K562 (cell line): ENCODE results near the gene SLC25A51. TPM values are rescaled to one million over a fixed set of nuclear protein-coding genes. Genes with fewer than 3 reads are reported as not detected.

Source experiments
- ATAC-seq: fragments of 200-7000 bp; cut with Tn5 transposase; 3 replicates; pipeline ENCODE4 v1.9.1; 2020; ENCODE audit warnings: moderate library complexity
- BruUV-seq: library from RNA; stranded (reverse); fragments of 400-500 nt; replicated peaks from 2 replicates; lab custom pipeline; 2021; lab: Mats Ljungman, UMichigan
- CTCF ChIA-PET: fragments of 300-600 bp; formaldehyde crosslinking; extraction: SDS; loops from one replicate; lab custom pipeline; 2021; ENCODE audit warnings: low intra/inter-chr PET ratio; lab: Yijun Ruan, JAX
- POLR2A ChIA-PET: fragments of 300-600, 350-650 bp; sonication (Branson Sonifier 250); formaldehyde crosslinking; extraction: SDS; loops from one replicate; lab custom pipeline; 2021; ENCODE audit warnings: antibody characterized with exemption, inconsistent platforms; lab: Yijun Ruan, JAX
- DNase-seq, 4 experiments: peaks; one replicate each; pipeline versions ENCODE4 v3.0.0 to v3.0.0-alpha.2; 2011 to 2018; ENCODE audit warnings: low spot score in 3 of 4, mixed read lengths in 3 of 4; ENCODE audit errors: extremely low read depth in 1 of 4
- FAIRE-seq: peaks from 2 replicates; lab custom pipeline; 2011; peaks lifted over from hg19 to GRCh38; lab: Jason Lieb, UNC
- H2AFZ ChIP-seq: 2 replicates; pipeline ENCODE4 v1.6.0; 2011; ENCODE audit warnings: low read depth, low read length, control low read depth, inconsistent platforms
- H3K27ac ChIP-seq: fragments of 200-600 bp; 3 replicates; pipeline ENCODE4 v1.8.0; 2011; ENCODE audit warnings: low read depth, mild to moderate bottlenecking, control low read depth, inconsistent platforms, low read length, moderate library complexity, mixed read lengths; ENCODE audit errors: extremely low read depth
- H3K27me3 ChIP-seq, 2 experiments: fragments of 300-600 bp in 1 of 2; 2 replicates in 1 of 2; 3 replicates in 1 of 2; pipeline versions ENCODE4 v1.6.0 to v1.8.0; 2011; ENCODE audit warnings: inconsistent platforms in 2 of 2, low read length in 2 of 2, mild to moderate bottlenecking in 1 of 2, mixed read lengths in 1 of 2, moderate library complexity in 1 of 2; ENCODE audit not compliant: control insufficient read depth in 2 of 2, insufficient read depth in 2 of 2
- H3K36me3 ChIP-seq: fragments of 300-600 bp; 3 replicates; pipeline ENCODE4 v1.8.0; 2011; ENCODE audit warnings: mild to moderate bottlenecking, low read length, inconsistent platforms; ENCODE audit not compliant: control insufficient read depth, insufficient read depth
- H3K4me1 ChIP-seq, 2 experiments: fragments of 200-600 bp in 1 of 2; replicated peaks in 1 of 2; 2 replicates in 1 of 2; 3 replicates in 1 of 2; pipeline versions ENCODE4 v1.5.1 to v1.8.0; 2011; ENCODE audit warnings: inconsistent platforms in 2 of 2, low read length in 2 of 2, mild to moderate bottlenecking in 1 of 2, mixed read lengths in 1 of 2, moderate library complexity in 1 of 2; ENCODE audit not compliant: control insufficient read depth in 2 of 2, insufficient read depth in 2 of 2
- H3K4me2 ChIP-seq: 2 replicates; pipeline ENCODE4 v1.6.1; 2011; ENCODE audit warnings: low read length, control low read depth, inconsistent platforms, mixed read lengths; ENCODE audit not compliant: insufficient read depth
- H3K4me3 ChIP-seq: fragments of 200-600 bp; sonication (generic), shearing (Covaris generic); 2 replicates; pipeline ENCODE4 v1.5.1; 2016; ENCODE audit warnings: control low read depth, inconsistent platforms
- H3K79me2 ChIP-seq: fragments of 200-600 bp; 3 replicates; pipeline ENCODE4 v1.8.0; 2011; ENCODE audit warnings: low read length, inconsistent platforms; ENCODE audit not compliant: control insufficient read depth, insufficient read depth
- H3K9ac ChIP-seq, 2 experiments: 2 replicates each; pipeline versions ENCODE4 v1.6.0 to v1.6.1; 2011; ENCODE audit warnings: low read depth in 2 of 2, low read length in 2 of 2, control low read depth in 1 of 2, inconsistent platforms in 1 of 2, mild to moderate bottlenecking in 1 of 2, mixed read lengths in 1 of 2; ENCODE audit not compliant: insufficient read depth in 1 of 2
- H3K9me1 ChIP-seq: one replicate; pipeline ENCODE4 v1.6.0; 2011; ENCODE audit warnings: inconsistent platforms, mild to moderate bottlenecking, low read length, moderate library complexity; ENCODE audit not compliant: control insufficient read depth, insufficient read depth
- H3K9me3 ChIP-seq: replicated peaks from 2 replicates; pipeline ENCODE4 v1.5.1; 2011; ENCODE audit warnings: low read depth, low read length, inconsistent platforms; ENCODE audit not compliant: control insufficient read depth, insufficient read depth
- H4K20me1 ChIP-seq: replicated peaks from 2 replicates; pipeline ENCODE4 v1.6.1; 2011; ENCODE audit warnings: low read length, inconsistent platforms, mixed read lengths; ENCODE audit not compliant: control insufficient read depth, insufficient read depth
- CHCHD3 ChIP-seq: fragments of 250-450 bp; sonication (Bioruptor Pico); IDR thresholded peaks from 2 replicates; pipeline ENCODE4 v2.1.2; 2022; ENCODE audit warnings: mild to moderate bottlenecking
- CREB3L1 ChIP-seq: fragments of 450-650 bp; IDR thresholded peaks from 2 replicates; pipeline ENCODE4 v1.6.1; 2014; ENCODE audit warnings: low read depth, mild to moderate bottlenecking, moderate library complexity, borderline replicate concordance
- FOSL1 ChIP-seq: fragments of 200-800 bp; sonication (Bioruptor generic); conservative IDR thresholded peaks from 2 replicates; pipeline ENCODE4 v1.6.1; 2016; ENCODE audit warnings: missing genetic modification characterization, missing compliant biosample characterization
- MYNN ChIP-seq, 2 experiments: sonication (generic); formaldehyde crosslinking in 1 of 2; IDR thresholded peaks; 2 replicates each; pipeline versions ENCODE4 v1.5.0 to v1.6.1; 2016 to 2020; ENCODE audit warnings: antibody characterized with exemption in 1 of 2, missing genetic modification reagents in 1 of 2
- NFIC ChIP-seq: fragments of 450-650 bp; IDR thresholded peaks from 2 replicates; pipeline ENCODE4 v1.6.1; 2017; ENCODE audit warnings: mild to moderate bottlenecking, inconsistent platforms
- ZNF318 ChIP-seq, 2 experiments: fragments of 450-650 bp; IDR thresholded peaks; 2 replicates each; pipeline ENCODE4 v1.6.1; 2016; ENCODE audit warnings: mild to moderate bottlenecking in 2 of 2, borderline replicate concordance in 1 of 2, low read depth in 1 of 2, moderate library complexity in 1 of 2
- WGBS: fragments of 100-300 bp; shearing (Covaris generic); methylation state at CpG from one replicate; pipeline ENCODE4 v1.1.6; 2016; ENCODE audit warnings: low coverage, mixed read lengths; ENCODE audit not compliant: insufficient coverage; ENCODE audit errors: missing lambda C conversion rate; 5-methylcytosine and 5-hydroxymethylcytosine counted together
- in situ Hi-C: fragments of 300-500 bp; cut with MboI; formaldehyde crosslinking; loops from 4 replicates; pipeline ENCODE4 v1.15.0; 2018; ENCODE audit warnings: inconsistent platforms, mixed read lengths
- intact Hi-C: fragments of 100-400 bp; cut with micrococcal nuclease; formaldehyde crosslinking; loops from 2 replicates; pipeline ENCODE4 v1.14.2; 2022
- polyA plus RNA-seq, 8 experiments: library from polyadenylated mRNA; depleted of rRNA in 4 of 8; stranded (reverse) in 5 of 8; unstranded in 3 of 8; fragments of >200 nt; fragmentation: Nextera tagmentation in 2 of 8; fragmentation: Illumina TruSeq in 1 of 8; extraction: Ambion mirVana in 2 of 8; extraction: Trizol in 1 of 8; gene quantifications; 2 replicates each; pipeline versions ENCODE4 v1.2.1 to v1.2.3, GENCODE V29; 2011 to 2014; ENCODE audit warnings: inconsistent platforms in 1 of 8, missing spikeins in 1 of 8
- total RNA-seq, 7 experiments: library from RNA; depleted of rRNA in 6 of 7; stranded (reverse); fragments of >200 nt in 6 of 7; fragmentation: Illumina TruSeq in 2 of 7; extraction: Trizol in 2 of 7; gene quantifications; 2 replicates each; pipeline versions ENCODE4 v1.2.1 to v1.2.3, GENCODE V29; 2011 to 2021; ENCODE audit warnings: low replicate concordance in 1 of 7

SLC25A51 gene
- total and polyA plus RNA-seq, 9 of the 15 experiments (the other 6 are each of a cell fraction or from before 2014, with no cell fraction given): 9.1 to 40.7 (median 24.5) TPM

GRCh38 chr9:37937366-37937765 lies 33.4 kb upstream of the SLC25A51 start:
- no peaks in the 10 kb centered on the region for H3K36me3 ChIP-seq
- in situ Hi-C loops (no loop called here), intact Hi-C loops (no loop called here)
- ChIA-PET POLR2A (interaction anchor here (0.7 to 1.6 kb wide), 5 partner anchors 10 to 129 kb away, joined by 3 to 9 read pairs (median 6); no protein-coding TSS in a partner anchor), CTCF (no interaction called here)
- peak overlapping the region in 1 of 2 experiments; percentile 66; a peak in 1 of 4 replicates for H3K9ac ChIP-seq
- WGBS: 77% methylated on average over 9 of the region's 9 CpGs
- H3K79me2 ChIP-seq: no peaks in the 10 kb centered on the region
- peak overlapping the region; percentile 26; the same call in 1 of the 3 replicates for H3K27ac ChIP-seq
- H3K4me2 ChIP-seq: no peak overlapping the region
- no peak for TF ChIP-seq MYNN (IDR thresholded peaks at IDR 0.05)
- no peak for TF ChIP-seq MYNN (CRISPR knock-in tag; IDR thresholded peaks at IDR 0.05)
- 0 out of 2 replicates have a peak, but pooled peaks have one; percentile 3 for TF ChIP-seq CREB3L1
- TF ChIP-seq FOSL1 (tag): 0 out of 2 replicates have a peak, but pooled peaks have one; percentile 1
- 0 out of 4 replicates have a peak, but pooled peaks of 1 of the 2 experiments have one; percentile 11 for TF ChIP-seq ZNF318 (IDR thresholded peaks at IDR 0.05; ENCODE audit: borderline replicate concordance in 1 of 2, low read depth in 1 of 2)
- TF ChIP-seq CHCHD3: no peak
- no peak for TF ChIP-seq NFIC
- ATAC-seq (no peak), FAIRE-seq (no peak), DNase-seq (no peak)
- 0 out of 2 replicates have a peak, but pooled peaks cover 4% of the 10 kb centered on the region for H4K20me1 ChIP-seq
- no TSS peak for BruUV-seq
- H3K27me3 ChIP-seq: no peaks in the 10 kb centered on the region
- no peak overlapping the region; the same call in 1 of the 2 replicates for H2AFZ ChIP-seq
- H3K9me3 ChIP-seq: no peaks in the 10 kb centered on the region
- no peaks in the 10 kb centered on the region for H3K9me1 ChIP-seq
- H3K4me3 ChIP-seq: no peak overlapping the region
- peaks cover 17 to 20% of the 10 kb centered on the region in 2 experiments for H3K4me1 ChIP-seq
